ENCODE data around the gene STAT6.
"Not testable (repeated sequence)": the region's sequence is repeated elsewhere in the genome, so short reads cannot be mapped to it uniquely, and the experiment has no call there.

The STAT6 gene

DNA sequence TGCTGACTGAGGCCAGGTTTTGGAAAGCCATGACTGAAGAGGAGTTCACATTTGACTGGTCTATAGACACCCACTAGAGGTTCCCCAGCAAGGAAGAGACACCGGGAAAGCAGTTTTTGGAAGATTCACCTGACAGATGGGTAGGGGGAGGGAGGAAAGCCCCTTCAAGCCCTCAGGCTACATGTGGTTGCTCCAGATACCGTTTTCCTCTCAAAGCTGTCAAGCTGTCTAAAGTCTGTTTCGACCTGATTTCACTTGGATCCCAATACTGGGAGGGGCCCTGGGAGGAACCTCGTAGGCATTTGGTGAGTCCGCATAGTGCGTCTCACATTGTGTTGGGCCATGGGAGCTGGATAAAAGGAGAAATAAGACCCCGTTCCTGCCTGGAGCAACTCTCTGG lies 15.4 kb upstream of the STAT6 start:
- no peak for DNase-seq (ENCODE audit: low spot score)

DNA sequence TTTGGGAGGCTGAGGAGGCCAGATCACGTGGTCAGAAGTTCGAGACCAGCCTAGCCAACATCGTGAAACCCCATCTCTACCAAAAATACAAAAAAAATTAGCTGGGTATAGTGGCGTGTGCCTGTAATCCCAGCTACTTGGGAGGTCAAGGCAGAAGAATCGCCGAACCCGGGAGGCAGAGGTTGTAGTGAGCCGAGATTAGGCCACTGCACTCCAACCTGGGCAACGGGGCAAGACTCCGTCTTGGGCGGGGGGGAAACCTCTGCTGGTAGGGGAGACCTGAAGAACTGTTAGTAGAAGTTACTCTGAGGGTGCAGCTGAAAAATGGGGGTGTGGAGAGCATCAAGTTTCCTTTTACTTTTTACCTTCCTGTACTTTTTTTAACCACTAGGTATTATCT lies 14.9 kb upstream of the STAT6 start:
- DNase-seq (ENCODE audit: low spot score) = no peak

DNA sequence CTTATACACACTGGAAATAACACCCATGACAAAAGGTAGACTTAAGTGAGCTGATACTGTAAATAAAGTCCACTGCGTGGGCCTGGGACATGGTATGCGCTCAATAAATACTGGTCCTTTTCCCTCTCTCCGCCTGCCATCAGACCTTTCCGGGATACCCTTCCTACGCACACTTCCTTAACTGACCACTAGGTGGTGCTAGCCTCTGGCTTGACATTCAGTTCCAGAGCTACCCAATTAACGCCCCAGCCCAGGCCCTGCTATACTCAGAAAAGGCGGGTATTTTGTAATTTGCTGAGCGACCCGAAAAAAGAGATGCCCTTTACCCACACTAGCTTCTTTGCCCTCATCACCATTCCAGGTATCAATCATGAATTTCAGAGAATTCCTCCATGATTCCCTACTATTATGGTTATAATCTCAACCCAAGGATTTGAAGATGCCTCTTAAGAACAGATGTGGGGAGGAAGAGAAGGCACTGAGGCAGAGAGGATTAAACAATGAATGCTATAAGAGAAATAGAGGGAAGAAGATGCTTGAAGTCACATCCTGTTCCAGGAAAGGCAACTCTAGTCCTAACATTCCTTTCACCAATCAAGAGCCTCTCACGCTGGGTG lies 13.2 kb upstream of the STAT6 start:
- DNase-seq (ENCODE audit: low spot score) = peak; percentile 88

DNA sequence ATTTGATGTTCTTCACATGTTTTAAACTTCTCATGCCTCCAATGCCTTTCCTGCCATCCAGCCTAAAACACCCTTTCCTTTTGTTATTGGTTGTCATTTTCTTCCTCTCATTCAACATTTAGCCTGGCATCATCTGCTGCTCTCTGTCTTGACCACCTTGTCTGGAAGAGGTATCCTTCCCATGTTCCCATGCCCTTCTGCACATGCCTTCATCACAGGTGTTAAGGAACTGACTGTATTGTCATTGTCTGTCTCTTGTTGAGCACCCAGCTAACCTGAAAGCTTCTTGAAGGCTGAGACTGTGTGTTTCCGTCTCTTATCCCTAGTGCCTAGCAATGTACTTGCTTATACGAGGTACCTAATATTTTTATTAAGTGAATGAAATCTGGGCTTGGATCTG lies 12.7 kb upstream of the STAT6 start:
- DNase-seq (ENCODE audit: low spot score) = no peak

DNA sequence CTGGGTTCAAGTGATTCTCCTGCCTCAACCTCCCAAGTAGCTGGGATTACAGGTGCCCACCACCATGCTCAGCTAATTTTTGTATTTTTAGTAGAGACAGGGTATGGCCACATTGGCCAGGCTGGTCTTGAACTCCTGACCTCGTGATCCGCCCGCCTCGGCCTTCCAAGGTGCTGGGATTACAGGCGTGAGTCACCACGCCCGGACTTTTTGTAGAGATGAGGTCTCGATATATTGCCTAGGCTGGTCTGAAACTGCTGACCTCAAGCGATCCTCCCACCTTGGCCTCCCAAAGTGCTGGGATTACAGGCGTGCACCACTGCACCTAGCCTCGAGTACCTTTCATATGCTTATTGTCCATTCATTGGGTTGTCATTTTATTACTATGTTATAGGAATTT lies 9.6 kb upstream of the STAT6 start:
- DNase-seq (ENCODE audit: low spot score) = not testable (repeated sequence)

DNA sequence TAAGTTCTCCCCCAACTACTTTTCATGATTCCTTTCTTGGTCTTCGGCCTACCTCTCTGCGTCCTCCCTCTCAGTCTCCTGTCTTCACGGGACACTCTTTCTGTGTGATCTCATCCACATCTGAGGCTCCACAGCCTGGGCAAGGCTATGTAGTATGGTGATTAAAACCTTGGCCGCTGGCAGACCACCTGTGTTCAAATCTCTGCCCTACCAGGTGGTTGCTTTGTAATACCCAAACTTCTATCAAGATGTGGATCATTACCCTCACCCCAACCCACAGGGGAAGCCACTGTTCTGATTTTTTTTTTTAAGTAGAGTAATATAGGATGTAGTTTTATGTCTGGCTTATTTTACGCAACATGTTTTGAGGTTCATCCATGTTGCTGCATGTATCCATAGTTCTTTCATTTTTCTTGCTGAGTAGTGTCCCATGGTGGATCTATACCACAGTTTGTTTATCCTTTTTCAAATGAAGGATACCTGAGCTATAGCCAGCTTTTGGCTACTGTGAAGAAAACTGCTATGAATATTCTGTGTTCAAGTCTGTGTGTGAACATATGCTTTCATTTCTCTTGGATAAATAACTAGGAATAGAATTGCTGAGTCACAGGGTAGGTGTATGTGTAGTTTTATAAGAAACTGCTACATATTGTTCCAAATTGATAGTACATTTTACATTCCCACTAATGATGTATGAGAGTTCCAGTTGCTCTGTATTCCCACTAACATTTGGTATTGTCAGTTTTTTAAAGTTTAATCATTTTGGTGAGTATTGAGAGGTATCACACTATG lies 8.3 kb upstream of the STAT6 start:
- no peak for DNase-seq (ENCODE audit: low spot score)

DNA sequence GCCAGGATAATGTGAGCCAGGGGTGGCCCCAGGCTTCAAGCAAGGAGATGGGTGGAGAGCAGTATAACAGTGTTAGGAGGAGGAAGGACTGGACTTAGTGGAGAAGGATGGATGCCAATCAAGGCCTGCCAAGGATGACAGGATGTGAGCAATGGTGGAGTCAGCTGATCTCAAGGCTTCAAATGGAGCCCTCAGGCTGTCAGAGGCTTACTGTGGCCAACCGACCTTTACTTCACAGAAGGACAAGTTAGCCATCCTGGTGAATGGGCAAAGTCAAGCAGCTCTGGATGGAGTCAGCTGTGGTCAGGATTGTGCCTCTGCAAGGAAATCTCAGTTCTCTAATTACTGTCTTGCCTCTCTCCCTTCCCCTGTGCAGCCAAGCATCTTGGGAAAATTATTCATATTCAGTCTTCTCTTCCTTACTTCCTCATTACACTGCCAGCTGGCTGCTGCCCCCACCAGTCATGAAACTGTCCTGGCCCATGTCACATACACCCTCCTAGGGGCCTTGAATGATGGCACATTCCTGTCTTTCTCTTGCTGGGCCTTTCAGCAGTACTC lies 7.6 kb upstream of the STAT6 start:
- peak; percentile 43 for DNase-seq (ENCODE audit: low spot score)

DNA sequence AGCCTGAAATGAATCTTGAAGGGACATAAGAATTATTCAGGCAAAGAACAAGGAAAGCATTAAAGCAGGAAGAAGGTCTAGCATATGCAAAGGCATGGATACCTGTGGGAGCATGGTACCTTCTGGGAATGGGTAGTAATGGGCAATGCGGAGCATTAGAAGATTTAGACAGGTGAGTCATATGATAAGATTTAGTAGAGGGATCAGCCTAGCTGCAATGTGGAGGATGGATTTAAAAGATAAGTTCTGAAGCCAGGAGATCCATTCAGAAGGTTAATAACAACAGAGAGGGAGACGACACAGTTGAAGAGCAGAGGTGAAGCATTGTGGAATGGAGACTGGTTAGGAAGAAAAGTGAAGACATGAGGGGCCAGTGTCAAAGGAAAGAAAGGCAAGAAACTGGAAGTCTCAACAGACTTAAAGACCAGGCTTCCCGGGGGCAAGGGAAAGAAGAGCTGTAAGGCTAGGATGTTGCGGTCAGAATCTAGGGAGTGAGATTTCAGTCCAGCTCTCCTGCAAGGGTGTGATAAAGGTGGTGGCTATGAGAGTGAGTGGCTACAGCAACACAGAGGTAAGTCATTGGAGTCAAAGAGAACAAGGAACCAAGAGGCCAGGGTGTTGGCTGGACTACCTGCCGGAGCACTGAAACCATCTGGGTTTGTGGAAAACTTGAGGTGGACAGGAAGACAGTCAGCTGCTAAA lies 5.6 kb upstream of the STAT6 start:
- DNase-seq (ENCODE audit: low spot score) = no peak

DNA sequence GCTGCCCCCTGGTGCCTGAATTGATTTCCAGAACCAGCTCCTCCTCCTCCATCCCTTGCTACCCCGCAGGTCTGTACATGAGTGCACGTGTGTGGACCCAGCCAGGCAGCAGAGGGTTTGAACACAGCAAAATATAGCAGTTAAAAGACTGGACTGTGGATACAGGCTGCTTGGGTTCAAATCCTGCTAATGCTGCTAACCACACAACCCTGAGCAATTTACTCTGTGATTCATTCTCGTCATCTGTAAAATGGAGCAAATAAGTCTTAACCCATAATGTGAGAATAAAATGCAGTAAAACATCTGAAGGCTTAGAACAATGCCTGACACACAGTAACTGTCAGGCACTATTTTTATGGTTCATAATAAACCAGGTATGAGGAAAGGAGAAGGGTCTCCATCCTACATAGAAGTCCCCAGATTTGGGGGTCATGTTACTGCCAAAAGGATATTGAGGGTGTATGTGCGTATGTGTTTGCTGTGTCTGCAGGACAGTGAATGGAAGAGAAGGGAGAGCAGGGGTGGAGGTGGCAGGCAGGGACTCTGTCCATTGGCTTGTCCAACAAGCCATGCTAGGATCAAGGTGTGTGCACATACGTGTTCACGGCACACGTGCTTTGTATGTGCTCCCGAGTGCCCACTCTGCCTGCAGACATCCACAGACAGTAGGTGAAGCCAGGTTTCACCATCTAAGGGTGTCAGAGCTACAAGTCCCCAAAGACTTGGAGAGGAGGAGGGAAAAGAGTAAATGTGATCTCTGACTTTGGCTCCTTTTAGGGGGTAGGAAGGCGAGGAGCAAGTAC lies 1.5 kb upstream of the STAT6 start:
- DNase-seq (ENCODE audit: low spot score) = no peak

DNA sequence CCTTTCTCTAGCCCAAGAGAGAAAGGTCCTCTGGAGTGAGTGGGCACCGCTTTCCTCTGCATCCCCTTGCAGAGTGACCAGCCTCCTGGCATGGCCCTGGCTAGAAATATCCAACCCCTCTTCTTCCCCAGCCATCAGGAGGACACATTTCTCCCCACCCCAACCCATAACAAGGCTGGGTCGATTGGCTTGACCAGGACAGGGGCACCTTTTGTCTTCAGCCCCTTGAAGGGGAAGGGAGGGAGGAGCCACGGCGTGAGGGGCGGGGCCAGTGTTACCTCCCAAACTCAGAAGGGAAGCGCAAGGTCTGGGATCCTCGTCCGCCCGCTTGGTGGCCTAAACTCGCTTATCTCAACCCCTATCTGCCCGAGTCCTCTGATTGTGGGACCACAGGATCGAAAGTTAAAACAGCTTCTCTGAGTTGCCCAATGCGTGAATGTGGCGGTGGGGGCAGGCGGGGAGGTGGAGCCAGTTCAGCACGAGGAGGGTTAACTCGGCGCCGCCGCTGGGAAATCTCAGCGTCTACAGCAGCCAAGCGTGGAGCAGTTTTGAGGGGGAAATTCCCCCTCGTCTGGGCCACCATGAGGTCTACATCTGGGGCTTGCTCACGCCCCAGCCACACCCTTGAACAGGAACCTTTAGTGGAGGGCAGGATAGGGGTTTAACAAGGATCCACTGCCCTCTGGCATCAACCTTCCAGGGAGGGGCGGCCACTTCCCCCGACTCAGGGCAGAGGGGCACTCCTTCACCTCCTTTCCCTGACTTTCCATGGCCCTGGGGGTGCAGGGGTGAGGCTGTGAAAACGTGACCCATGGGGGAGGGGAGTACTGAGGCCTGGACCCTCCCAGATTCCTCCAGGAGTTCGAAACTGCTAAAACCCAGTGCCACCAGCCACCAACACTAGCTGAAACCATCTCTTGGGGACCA lies 795 bp downstream of the STAT6 start:
- DNase-seq (ENCODE audit: low spot score) = peak; percentile 84

DNA sequence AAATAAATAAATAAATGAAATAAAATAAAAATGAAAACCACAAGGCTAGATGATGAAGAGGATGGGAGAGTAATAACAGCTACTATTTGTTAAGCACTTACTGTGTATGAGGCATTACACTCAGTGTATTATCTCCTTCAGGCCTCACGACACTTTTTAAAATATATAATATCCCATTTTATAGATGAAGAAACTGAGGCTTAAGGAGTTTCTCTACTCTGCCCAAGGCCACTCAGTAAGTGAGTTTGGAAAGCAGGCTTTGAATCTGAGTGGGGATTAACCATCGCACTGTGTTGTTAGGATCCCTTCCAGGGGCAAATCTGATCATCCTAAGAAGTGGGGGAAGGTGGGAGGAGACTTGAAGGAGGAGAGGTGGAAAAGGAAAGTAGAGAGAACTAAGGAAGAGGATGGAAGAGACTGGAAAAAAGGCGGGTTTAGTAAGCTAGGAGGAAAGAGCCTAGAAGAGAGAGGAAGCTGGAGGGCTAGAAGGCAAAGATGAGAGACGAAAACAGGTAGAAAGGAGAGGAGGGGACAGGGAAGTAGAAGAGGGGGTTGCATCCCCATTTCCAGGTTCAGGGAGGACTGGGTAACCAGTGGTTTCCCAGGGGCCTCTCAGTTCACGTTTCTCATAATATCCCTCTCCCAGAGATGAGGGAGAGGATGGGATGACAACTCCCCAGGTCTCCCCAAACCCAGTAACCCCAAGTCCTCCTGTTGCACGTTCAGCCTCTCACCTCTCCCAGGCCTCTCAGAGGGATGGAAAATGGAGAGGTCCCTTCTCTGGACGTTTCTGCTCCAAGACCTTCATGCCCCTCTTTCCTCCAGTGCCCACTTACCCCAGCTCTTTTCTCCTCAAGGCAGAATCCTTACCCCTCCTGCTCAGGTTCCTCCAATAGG lies 1.7 kb downstream of the STAT6 start:
- DNase-seq (ENCODE audit: low spot score) = no peak

DNA sequence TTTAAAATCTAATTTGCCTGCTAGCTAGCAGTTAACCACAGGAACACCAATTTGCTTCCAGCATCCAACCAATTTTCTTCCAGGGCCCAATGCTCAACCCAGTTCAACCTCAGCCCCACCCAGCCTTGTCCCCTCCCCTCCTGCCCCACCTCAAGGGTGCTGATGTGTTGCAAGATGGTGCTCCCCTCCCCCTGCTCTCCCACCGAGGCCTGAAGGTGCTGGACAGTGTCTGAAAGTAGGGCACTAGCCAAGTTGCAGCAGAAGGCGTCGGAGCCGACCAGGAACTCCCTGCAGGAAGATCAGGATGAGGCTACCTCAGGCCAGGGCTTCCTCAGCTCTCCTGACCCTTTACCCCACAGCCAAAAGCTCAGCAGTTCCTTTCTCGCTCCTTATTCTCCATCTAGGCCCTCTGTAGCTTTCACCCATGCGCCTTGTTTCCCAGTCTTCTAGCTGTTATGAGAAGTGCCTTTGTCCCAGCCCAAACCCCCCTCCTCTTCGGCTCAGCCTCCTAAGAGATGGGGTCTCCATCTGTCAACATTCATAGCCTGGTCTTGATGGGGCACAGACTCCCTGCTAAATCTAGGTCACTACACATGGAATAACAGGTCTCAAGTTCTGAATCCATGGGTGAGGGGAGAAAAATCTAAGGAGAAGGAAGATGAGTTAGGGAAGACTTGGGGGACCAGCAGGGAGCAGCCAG lies 3.6 kb downstream of the STAT6 start:
- DNase-seq (ENCODE audit: low spot score) = no peak

DNA sequence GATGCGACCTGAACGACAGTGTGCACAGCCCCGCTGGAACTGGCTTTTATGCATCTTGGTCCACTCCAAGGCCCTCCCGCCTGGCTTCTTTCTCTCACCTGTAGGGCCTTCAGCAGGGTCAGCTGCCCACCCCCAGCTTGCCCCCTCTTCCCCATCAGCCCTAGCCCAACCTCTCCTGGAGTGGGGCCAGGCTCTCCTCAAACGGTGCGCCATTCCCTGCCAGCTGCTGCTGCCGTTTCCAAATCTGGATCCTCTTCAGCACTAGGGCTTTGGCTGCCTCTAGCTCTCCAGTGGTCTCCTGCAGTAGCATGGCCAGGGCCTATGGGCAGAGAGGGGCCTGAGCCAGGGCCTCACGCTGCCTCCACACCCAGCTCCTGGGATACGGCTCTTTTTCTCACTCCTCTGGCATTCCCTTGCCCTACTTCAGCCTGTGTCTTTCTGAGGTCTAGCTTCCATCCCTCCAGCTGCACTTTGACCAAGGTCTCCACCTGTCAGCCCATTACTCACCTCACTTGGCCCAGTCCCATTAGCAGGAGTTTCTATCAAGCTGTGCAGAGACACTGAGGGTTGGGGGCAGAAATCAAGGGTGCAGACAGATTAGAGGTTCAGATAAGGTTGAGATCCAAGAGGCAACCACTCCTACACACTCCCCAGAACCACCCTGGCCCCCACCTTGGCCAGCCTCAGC lies 5.0 kb downstream of the STAT6 start:
- DNase-seq (ENCODE audit: low spot score) = no peak

DNA sequence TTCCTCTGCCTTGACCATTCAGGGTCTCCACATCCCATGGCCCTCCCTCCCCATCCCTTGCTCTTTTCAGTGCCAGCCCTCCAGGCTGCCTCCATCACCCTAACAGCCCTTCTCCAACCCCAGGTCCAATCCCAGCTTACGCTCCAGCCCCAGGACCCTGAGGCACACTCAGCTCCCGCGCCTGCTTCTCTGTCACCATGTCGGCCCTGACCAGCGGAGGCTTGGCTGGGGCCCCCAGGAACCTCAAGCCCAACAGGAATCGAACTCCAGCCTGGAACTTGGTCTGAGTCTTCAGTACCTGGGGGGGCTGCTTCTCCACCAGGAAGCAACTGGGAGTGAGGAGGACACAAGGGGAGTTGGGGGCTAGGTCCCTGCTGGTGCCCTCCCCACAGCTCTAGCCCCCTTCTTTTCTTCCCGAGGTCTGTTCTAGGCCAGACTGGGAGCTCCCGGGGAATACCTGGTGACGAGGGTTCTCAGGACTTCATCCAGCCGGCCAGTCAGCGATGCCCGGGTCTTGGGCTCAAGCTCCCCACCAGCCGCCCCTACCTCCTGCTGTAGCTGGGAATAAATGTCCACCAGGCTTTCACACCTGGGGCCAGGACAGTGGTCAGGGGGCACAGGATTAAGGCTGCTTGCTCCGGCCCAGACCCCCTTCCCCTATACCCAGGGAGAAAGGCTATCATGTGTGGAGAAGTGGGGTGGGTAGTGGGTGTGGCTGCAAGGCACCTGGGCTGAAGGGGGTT lies 6.0 kb downstream of the STAT6 start:
- DNase-seq (ENCODE audit: low spot score) = no peak

DNA sequence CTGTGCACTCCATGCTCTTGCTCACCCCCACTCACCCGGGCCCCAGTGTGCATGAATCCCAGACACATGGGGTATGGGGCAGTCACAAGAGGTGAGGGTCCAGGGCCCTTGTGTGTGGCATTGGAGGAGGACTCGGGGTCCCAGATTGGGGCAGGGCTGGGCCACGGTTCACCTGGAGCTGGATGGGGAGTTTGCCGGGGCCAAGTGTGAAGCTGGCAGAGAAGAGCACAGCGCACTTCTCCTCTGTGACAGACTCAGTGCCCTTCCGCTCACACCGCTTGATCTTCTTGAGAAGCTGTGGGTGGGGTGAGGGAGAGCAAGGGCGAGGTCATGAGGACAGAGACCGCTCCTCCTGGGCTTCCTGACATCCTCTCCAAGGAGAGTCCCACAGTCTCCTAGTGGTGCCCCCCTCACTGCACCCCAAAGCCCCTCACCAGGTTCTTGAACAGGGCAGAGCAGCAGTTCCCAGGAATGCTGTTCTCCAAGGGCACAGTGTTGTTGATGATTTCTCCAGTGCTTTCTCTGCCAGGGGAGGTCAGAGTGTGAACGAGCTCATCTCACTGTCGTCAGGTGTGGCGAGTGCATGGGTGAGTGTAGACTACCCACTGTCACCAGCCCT lies 6.8 kb downstream of the STAT6 start:
- no peak for DNase-seq (ENCODE audit: low spot score)

DNA sequence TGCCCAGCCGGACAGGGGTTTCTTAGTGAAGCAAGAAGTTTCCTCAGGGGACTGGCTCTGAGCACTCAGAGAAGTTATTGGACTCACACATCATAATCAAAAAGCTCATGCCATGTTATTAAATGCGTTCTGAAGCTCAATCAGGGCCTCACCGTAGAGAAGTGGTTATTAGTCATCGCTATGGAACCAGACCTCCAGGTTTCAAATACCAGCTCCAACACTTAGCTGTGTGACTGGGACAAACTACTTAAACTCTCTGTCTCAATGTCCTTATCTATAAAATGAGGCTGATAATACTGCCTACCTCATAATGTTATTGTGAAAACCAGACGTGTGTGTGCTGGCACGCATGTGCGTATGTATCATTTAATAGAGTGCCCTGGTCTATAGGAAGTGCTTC lies 7.3 kb downstream of the STAT6 start:
- DNase-seq (ENCODE audit: low spot score) = no peak

DNA sequence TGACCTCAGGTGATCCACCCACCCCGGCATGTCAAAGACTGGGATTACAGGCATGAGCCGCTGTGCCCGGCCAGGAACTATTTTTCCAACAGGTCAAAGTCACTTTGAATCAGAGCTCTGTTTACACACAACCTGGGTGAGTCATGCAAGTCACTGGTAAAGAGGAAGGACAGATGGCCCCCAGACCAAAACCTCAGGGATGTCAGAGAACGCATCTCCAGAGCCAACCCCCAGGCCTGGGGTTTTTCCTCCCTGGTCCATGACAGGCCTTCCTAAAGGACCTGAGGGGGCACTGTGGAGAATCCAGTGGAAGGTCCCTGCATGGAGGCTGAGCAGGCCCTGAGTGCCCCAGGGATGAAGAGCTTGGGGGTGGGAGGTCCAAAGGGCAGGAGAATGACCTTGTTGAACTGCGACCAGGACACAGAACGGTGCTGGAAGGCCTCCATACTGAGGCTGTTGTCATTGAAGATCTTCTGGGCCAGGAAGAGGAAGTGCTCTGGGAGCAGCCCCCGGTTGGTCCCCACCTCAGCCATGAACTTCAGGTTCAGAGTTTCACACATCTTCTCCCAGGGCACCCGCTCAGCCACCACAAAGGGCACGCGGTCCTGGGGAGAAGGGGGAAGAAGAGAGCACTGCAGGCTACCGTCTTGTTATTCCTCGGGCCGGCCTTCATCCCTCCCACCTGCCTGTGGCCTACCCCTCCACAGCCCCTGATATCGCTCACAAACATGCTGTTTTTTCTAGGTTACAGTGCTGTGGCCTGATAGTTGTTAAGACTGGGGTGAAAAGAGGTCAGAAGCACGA lies 9.1 kb downstream of the STAT6 start:
- DNase-seq (ENCODE audit: low spot score) = no peak

Data from NAMALWA (cell line).